ENCODE data around the gene NRCAM. TPM values are rescaled to one million over a fixed set of nuclear protein-coding genes. Genes with fewer than 3 reads are reported as not detected.

Gene NRCAM
- polyA plus RNA-seq, 1 donor (not counting 4 experiments of a cell fraction or from before 2014, with no cell fraction given), result 4.0 TPM

DNA sequence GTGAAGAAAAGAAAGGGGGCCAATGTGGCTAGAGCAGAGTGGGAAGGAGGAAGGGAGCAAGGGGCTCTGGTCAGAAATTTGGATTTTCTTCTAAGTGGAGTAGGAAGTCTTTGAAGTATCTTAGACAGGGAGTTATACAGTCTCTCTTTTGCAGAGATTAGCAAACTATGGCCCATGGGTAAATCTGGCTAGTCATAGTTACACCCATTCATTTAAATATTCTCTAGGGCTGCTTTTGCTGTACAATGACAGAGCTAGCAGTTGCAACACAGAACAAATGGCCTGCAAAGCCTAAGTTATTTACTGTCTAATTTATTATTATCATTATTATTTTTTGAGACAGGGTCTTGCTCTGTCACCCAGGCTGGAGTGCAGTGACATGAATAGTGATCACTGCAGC is 315.6 kb downstream of the NRCAM start:
- peaks cover 3% of the 10 kb centered on the region for H3K4me1 ChIP-seq (ENCODE audit: control insufficient read depth, extremely low read depth, insufficient read depth, low read length)
- H3K36me3 ChIP-seq (ENCODE audit: control insufficient read depth in 2 of 2, extremely low read depth in 1 of 2, insufficient read depth in 2 of 2, low read length in 2 of 2), result no peaks in the 10 kb centered on the region
- no peak overlapping the region for H2AFZ ChIP-seq (ENCODE audit: control insufficient read depth, low read length)
- FAIRE-seq (no peak), DNase-seq (ENCODE audit: low read depth, low spot score) (no peak)
- no peaks in the 10 kb centered on the region for H4K20me1 ChIP-seq (ENCODE audit: control insufficient read depth, extremely low read depth, insufficient read depth, low read length)
- no peak overlapping the region for H3K4me2 ChIP-seq (ENCODE audit: control insufficient read depth, extremely low read depth, insufficient read depth, low read depth, low read length)
- H3K79me2 ChIP-seq (ENCODE audit: control insufficient read depth, insufficient read depth, low read length), result no peaks in the 10 kb centered on the region
- TF ChIP-seq, protein P1, sequence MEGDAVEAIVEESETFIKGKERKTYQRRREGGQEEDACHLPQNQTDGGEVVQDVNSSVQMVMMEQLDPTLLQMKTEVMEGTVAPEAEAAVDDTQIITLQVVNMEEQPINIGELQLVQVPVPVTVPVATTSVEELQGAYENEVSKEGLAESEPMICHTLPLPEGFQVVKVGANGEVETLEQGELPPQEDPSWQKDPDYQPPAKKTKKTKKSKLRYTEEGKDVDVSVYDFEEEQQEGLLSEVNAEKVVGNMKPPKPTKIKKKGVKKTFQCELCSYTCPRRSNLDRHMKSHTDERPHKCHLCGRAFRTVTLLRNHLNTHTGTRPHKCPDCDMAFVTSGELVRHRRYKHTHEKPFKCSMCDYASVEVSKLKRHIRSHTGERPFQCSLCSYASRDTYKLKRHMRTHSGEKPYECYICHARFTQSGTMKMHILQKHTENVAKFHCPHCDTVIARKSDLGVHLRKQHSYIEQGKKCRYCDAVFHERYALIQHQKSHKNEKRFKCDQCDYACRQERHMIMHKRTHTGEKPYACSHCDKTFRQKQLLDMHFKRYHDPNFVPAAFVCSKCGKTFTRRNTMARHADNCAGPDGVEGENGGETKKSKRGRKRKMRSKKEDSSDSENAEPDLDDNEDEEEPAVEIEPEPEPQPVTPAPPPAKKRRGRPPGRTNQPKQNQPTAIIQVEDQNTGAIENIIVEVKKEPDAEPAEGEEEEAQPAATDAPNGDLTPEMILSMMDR (optimal IDR thresholded peaks at IDR 0.05 in 1 of 3, IDR thresholded peaks at IDR 0.05 in 1 of 3, conservative IDR thresholded peaks at IDR 0.05 in 1 of 3; ENCODE audit: extremely low read depth in 1 of 3, insufficient read depth in 2 of 3, low read length in 3 of 3), result no peak
- TF ChIP-seq EZH2 (IDR thresholded peaks at IDR 0.05; ENCODE audit: low read length), result no peak
- no peak overlapping the region for H3K9ac ChIP-seq (ENCODE audit: control insufficient read depth, extremely low read depth, insufficient read depth, low read length)
- no peaks in the 10 kb centered on the region for H3K27me3 ChIP-seq (ENCODE audit: control insufficient read depth, extremely low read depth, insufficient read depth, low read length)
- H3K27ac ChIP-seq (ENCODE audit: control insufficient read depth, insufficient read depth, low read length), result no peak overlapping the region
- H3K4me3 ChIP-seq (ENCODE audit: control insufficient read depth in 2 of 3, extremely low read depth in 1 of 3, insufficient read depth in 2 of 3, low read depth in 1 of 3, low read length in 3 of 3), result no peak overlapping the region
- no peaks in the 10 kb centered on the region for H3K9me3 ChIP-seq (ENCODE audit: control insufficient read depth, low read depth, low read length)
- no peaks in the 10 kb centered on the region for H3K9me1 ChIP-seq (ENCODE audit: control insufficient read depth, extremely low read depth, insufficient read depth, low read length)
- dilution Hi-C loops (cut with MboI; ENCODE audit: extremely low pct_ligation_motif_present, low sequenced_read_pairs), result no loop called here

DNA sequence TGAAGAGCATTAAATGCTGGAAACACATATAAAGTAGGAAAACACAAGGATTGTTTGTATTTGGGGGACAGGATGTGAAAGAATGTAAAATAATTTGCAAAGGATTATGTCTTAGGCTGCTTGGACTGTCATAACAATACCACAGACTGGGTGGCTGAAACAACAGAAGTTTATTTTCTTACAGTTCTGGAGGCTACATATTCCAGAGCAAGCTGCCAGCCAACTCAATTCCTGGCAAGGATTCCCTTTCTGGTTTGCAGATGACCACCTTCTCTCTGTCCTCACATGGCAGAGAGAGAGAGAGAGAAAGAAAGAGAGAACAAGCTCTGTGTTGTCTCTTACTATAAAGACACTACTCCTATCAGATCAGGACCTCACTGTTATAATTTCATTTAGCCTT is 317.3 kb downstream of the NRCAM start:
- Histone ChIP-seq H3K9ac (ENCODE audit: control insufficient read depth, extremely low read depth, insufficient read depth, low read length) (no peak overlapping the region), H2AFZ (ENCODE audit: control insufficient read depth, low read length) (no peak overlapping the region), H3K27ac (ENCODE audit: control insufficient read depth, insufficient read depth, low read length) (no peak overlapping the region), H3K4me2 (ENCODE audit: control insufficient read depth, extremely low read depth, insufficient read depth, low read depth, low read length) (no peak overlapping the region), H3K36me3 (ENCODE audit: control insufficient read depth in 2 of 2, extremely low read depth in 1 of 2, insufficient read depth in 2 of 2, low read length in 2 of 2) (no peaks in the 10 kb centered on the region), H3K9me1 (ENCODE audit: control insufficient read depth, extremely low read depth, insufficient read depth, low read length) (no peaks in the 10 kb centered on the region), H3K27me3 (ENCODE audit: control insufficient read depth, extremely low read depth, insufficient read depth, low read length) (no peaks in the 10 kb centered on the region), H3K9me3 (ENCODE audit: control insufficient read depth, low read depth, low read length) (no peaks in the 10 kb centered on the region), H3K4me3 (ENCODE audit: control insufficient read depth in 2 of 3, extremely low read depth in 1 of 3, insufficient read depth in 2 of 3, low read depth in 1 of 3, low read length in 3 of 3) (no peak overlapping the region), H4K20me1 (ENCODE audit: control insufficient read depth, extremely low read depth, insufficient read depth, low read length) (no peaks in the 10 kb centered on the region), H3K4me1 (ENCODE audit: control insufficient read depth, extremely low read depth, insufficient read depth, low read length) (no peaks in the 10 kb centered on the region), H3K79me2 (ENCODE audit: control insufficient read depth, insufficient read depth, low read length) (no peaks in the 10 kb centered on the region)
- DNase-seq (ENCODE audit: low read depth, low spot score) (no peak), FAIRE-seq (peak; percentile 34)
- TF ChIP-seq EZH2 (IDR thresholded peaks at IDR 0.05; ENCODE audit: low read length), result no peak
- TF ChIP-seq, protein P1 (optimal IDR thresholded peaks at IDR 0.05 in 1 of 3, IDR thresholded peaks at IDR 0.05 in 1 of 3, conservative IDR thresholded peaks at IDR 0.05 in 1 of 3; ENCODE audit: extremely low read depth in 1 of 3, insufficient read depth in 2 of 3, low read length in 3 of 3), result no peak
- dilution Hi-C loops (cut with MboI; ENCODE audit: extremely low pct_ligation_motif_present, low sequenced_read_pairs), result no loop called here

Data from keratinocyte (primary cell).